Liver (tissue), 9 donors: ENCODE data around the gene RPTOR. TPM values are rescaled to one million over a fixed set of nuclear protein-coding genes. Genes with fewer than 3 reads are reported as not detected.

Experiments used
- DNase-seq: peaks from one replicate; pipeline ENCODE4 v3.0.0-alpha.2; 2017; ENCODE audit warnings: low spot score
- H3K27ac ChIP-seq, 2 donors: one replicate each; pipeline ENCODE4 v1.7.0; 2013; ENCODE audit warnings: inconsistent platforms in 2 of 2, low read length in 2 of 2, control low read depth in 1 of 2, low read depth in 1 of 2, mild to moderate bottlenecking in 1 of 2
- H3K27me3 ChIP-seq, 4 donors: one replicate each; pipeline versions ENCODE4 v1.6.1 to v1.7.0; 2013; ENCODE audit warnings: low read length in 3 of 4, inconsistent platforms in 1 of 4, mild to moderate bottlenecking in 1 of 4, moderate library complexity in 1 of 4; ENCODE audit not compliant: control insufficient read depth in 4 of 4, insufficient read depth in 4 of 4
- H3K36me3 ChIP-seq, 4 donors: one replicate each; pipeline versions ENCODE4 v1.6.1 to v1.7.0; 2013; ENCODE audit warnings: low read length in 3 of 4, mild to moderate bottlenecking in 3 of 4, low read depth in 1 of 4, moderate library complexity in 1 of 4; ENCODE audit not compliant: control insufficient read depth in 4 of 4, insufficient read depth in 3 of 4
- H3K4me1 ChIP-seq, 4 donors: one replicate each; pipeline versions ENCODE4 v1.6.1 to v1.7.0; 2013; ENCODE audit warnings: low read length in 3 of 4, mild to moderate bottlenecking in 3 of 4, moderate library complexity in 1 of 4; ENCODE audit not compliant: control insufficient read depth in 4 of 4, insufficient read depth in 4 of 4
- H3K4me3 ChIP-seq, 3 donors: one replicate each; pipeline versions ENCODE4 v1.6.1 to v1.7.0; 2013; ENCODE audit warnings: low read length in 3 of 3, control low read depth in 1 of 3, low read depth in 1 of 3, mild to moderate bottlenecking in 1 of 3
- H3K9ac ChIP-seq, 2 donors: one replicate each; pipeline ENCODE4 v1.7.0; 2013; ENCODE audit warnings: low read length in 2 of 2, mild to moderate bottlenecking in 2 of 2, moderate library complexity in 2 of 2, control low read depth in 1 of 2, low read depth in 1 of 2
- H3K9me3 ChIP-seq, 4 donors: one replicate each; pipeline versions ENCODE4 v1.6.1 to v1.7.0; 2013; ENCODE audit warnings: low read length in 3 of 4; ENCODE audit not compliant: control insufficient read depth in 4 of 4
- CTCF ChIP-seq: fragments of 150-350 bp; IDR thresholded peaks from 2 replicates; pipeline ENCODE4 v1.5.1; 2017; ENCODE audit warnings: improper control_type of control experiment, low read depth, low read length; ENCODE audit not compliant: missing input control
- EGR1 ChIP-seq, 2 donors: IDR thresholded peaks; 2 replicates each; pipeline ENCODE4 v1.6.1; 2016 to 2018; ENCODE audit warnings: antibody characterized with exemption in 2 of 2, low read depth in 2 of 2
- FOXA1 ChIP-seq: IDR thresholded peaks from 2 replicates; pipeline ENCODE4 v1.6.1; 2016; ENCODE audit warnings: antibody characterized with exemption
- FOXA2 ChIP-seq: IDR thresholded peaks from 2 replicates; pipeline ENCODE4 v1.6.1; 2016; ENCODE audit warnings: antibody characterized with exemption
- GABPA ChIP-seq, 2 donors: IDR thresholded peaks in 1 of 2; conservative IDR thresholded peaks in 1 of 2; 2 replicates each; pipeline ENCODE4 v1.6.1; 2016; ENCODE audit warnings: antibody characterized with exemption in 2 of 2, mild to moderate bottlenecking in 1 of 2, moderate library complexity in 1 of 2
- HNF4G ChIP-seq: IDR thresholded peaks from 2 replicates; pipeline ENCODE4 v1.6.1; 2016; ENCODE audit warnings: antibody characterized with exemption
- JUND ChIP-seq, 2 donors: IDR thresholded peaks; 2 replicates each; pipeline ENCODE4 v1.6.1; 2016; ENCODE audit warnings: antibody characterized with exemption in 2 of 2
- MAX ChIP-seq: IDR thresholded peaks from 2 replicates; pipeline ENCODE4 v1.6.1; 2016; ENCODE audit warnings: antibody characterized with exemption
- NR2F2 ChIP-seq: IDR thresholded peaks from 2 replicates; pipeline ENCODE4 v1.6.1; 2016; ENCODE audit warnings: antibody characterized with exemption
- REST ChIP-seq: IDR thresholded peaks from 2 replicates; pipeline ENCODE4 v1.6.1; 2016; ENCODE audit warnings: antibody characterized with exemption, mild to moderate bottlenecking
- RXRA ChIP-seq, 2 donors: IDR thresholded peaks; 2 replicates each; pipeline ENCODE4 v1.6.1; 2017 to 2018; ENCODE audit warnings: antibody characterized with exemption in 2 of 2, mild to moderate bottlenecking in 1 of 2
- SP1 ChIP-seq: IDR thresholded peaks from 2 replicates; pipeline ENCODE4 v1.6.1; 2018; ENCODE audit warnings: antibody characterized with exemption, mild to moderate bottlenecking
- TAF1 ChIP-seq: conservative IDR thresholded peaks from 2 replicates; pipeline ENCODE4 v1.6.1; 2016; ENCODE audit warnings: antibody characterized with exemption, mild to moderate bottlenecking
- YY1 ChIP-seq: IDR thresholded peaks from 2 replicates; pipeline ENCODE4 v1.6.1; 2016; ENCODE audit warnings: antibody characterized with exemption, mild to moderate bottlenecking
- ZBTB33 ChIP-seq: IDR thresholded peaks from 2 replicates; pipeline ENCODE4 v1.6.1; 2016; ENCODE audit warnings: antibody characterized with exemption
- WGBS: extraction: QIAGEN DNeasy Blood & Tissue Kit; methylation state at CpG from one replicate; pipeline ENCODE4 v1.1.7; 2013; 5-methylcytosine and 5-hydroxymethylcytosine counted together
- polyA plus RNA-seq, 2 donors: library from polyadenylated mRNA; stranded (reverse) in 1 of 2; unstranded in 1 of 2; fragments of 200-250 nt in 1 of 2; fragments of >200 nt in 1 of 2; fragmentation: Nextera tagmentation in 1 of 2; extraction: Ambion mirVana in 1 of 2; gene quantifications; one replicate each; pipeline versions ENCODE4 v1.2.1 to v1.2.3, GENCODE V29; 2013 to 2015
- total RNA-seq, 2 donors: library from RNA; depleted of rRNA; stranded (reverse); fragments of >200 nt; gene quantifications; one replicate each; pipeline ENCODE4 v1.2.3, GENCODE V29; 2014
- donor health status: healthy.
- donor health status: healthy.
- donor health status: healthy.
- donor health status: healthy.
- donor health status: healthy.

RPTOR gene
- total and polyA plus RNA-seq, 4 donors: 4.8 to 25.4 (median 11.6) TPM

GRCh38 chr17:80662557-80662956 lies 117.9 kb downstream of the RPTOR start:
- TF ChIP-seq ZBTB33 (no peak), TAF1 (no peak), EGR1 (IDR thresholded peaks at IDR 0.05; ENCODE audit: low read depth in 2 of 2) (no peak), GABPA (IDR thresholded peaks at IDR 0.05 in 1 of 2, conservative IDR thresholded peaks at IDR 0.05 in 1 of 2) (no peak), YY1 (no peak), FOXA2 (no peak), NR2F2 (no peak), REST (no peak), HNF4G (no peak), RXRA (IDR thresholded peaks at IDR 0.05) (no peak), MAX (no peak), SP1 (no peak)
- 95% methylated on average over 6 of the region's 6 CpGs for WGBS
- Histone ChIP-seq H3K4me3 (no peak overlapping the region), H3K9ac (no peak overlapping the region), H3K27ac (no peak overlapping the region), H3K4me1 (no peaks in the 10 kb centered on the region), H3K27me3 (no peaks in the 10 kb centered on the region), H3K36me3 (no peaks in the 10 kb centered on the region), H3K9me3 (no peaks in the 10 kb centered on the region)
- no peak for DNase-seq

GRCh38 chr17:80663781-80664206 lies 119.2 kb downstream of the RPTOR start:
- WGBS: 88% methylated on average over 11 of the region's 11 CpGs

More at GRCh38 chr17:80663781-80664206, 119.2 kb downstream of the RPTOR start:
- TF ChIP-seq GABPA (IDR thresholded peaks at IDR 0.05 in 1 of 2, conservative IDR thresholded peaks at IDR 0.05 in 1 of 2): no peak
- TF ChIP-seq FOXA2: no peak
- TF ChIP-seq YY1: no peak
- no peak for TF ChIP-seq ZBTB33
- no peak for TF ChIP-seq JUND (IDR thresholded peaks at IDR 0.05)
- no peak for TF ChIP-seq FOXA1
- TF ChIP-seq NR2F2: no peak
- no peak for TF ChIP-seq TAF1
- no peak for TF ChIP-seq CTCF
- H3K9me3 ChIP-seq: no peaks in the 10 kb centered on the region
- H3K36me3 ChIP-seq: no peaks in the 10 kb centered on the region
- H3K27me3 ChIP-seq: no peaks in the 10 kb centered on the region
- no peak overlapping the region for H3K4me3 ChIP-seq
- H3K27ac ChIP-seq: no peak overlapping the region
- no peaks in the 10 kb centered on the region for H3K4me1 ChIP-seq
- DNase-seq: no peak
- H3K9ac ChIP-seq: no peak overlapping the region
